Measurements from ENCODE around the gene INKA1.
"Not testable (repeated sequence)": the region's sequence is repeated elsewhere in the genome, so short reads cannot be mapped to it uniquely, and the experiment has no call there.

INKA1 gene

DNA sequence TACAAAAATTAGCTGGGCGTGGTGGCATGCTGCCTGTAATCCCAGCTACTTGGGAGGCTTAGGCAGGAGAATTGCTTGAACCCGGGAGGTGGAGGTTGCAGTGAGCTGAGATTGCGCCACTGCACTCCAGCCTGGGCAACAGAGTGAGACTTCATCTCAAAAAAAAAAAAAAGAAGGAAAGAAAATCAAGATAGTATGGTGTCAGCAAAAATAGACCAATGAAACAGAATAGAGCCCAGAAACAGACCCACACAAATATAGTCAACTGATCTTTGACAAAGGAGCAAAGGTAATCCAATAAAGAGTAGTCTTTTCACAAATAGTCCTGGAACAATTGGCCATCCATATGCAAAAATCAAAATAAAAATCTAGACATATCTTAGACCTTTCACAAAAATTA is 20.1 kb downstream of the INKA1 start:
- not testable (repeated sequence) for H3K4me1 ChIP-seq (ENCODE audit: control insufficient read depth, insufficient read depth, low read length); H3K9ac ChIP-seq (ENCODE audit: low read depth, low read length); H3K27me3 ChIP-seq (ENCODE audit: control insufficient read depth, insufficient read depth, low read length); H3K4me3 ChIP-seq (ENCODE audit: low read depth, low read length); H3K9me3 ChIP-seq (ENCODE audit: control insufficient read depth, insufficient read depth, low read length); H3K36me3 ChIP-seq (ENCODE audit: control insufficient read depth, insufficient read depth, low read length); H3K27ac ChIP-seq (ENCODE audit: low read depth, low read length)

DNA sequence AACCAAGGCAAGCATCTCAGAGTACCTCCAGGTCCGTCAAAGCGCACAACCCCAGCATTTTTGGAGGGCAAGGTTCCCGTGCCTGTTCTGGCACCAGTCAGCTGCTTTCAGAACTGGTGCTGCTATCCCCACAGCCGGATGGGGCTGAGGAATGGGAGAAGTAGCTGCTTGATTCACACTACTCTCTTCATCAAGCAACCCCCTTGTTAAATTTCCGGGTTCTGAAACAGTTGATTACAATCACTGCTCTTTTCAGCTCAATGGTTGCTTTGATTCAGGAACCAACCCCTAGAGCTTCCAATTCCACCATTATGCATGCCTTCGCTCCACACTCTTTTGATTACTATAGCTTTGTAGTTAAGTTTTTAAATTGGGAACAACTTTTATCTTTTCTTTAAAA is 23.0 kb downstream of the INKA1 start:
- Histone ChIP-seq H3K4me1 (ENCODE audit: control insufficient read depth, insufficient read depth, low read length) (no peaks in the 10 kb centered on the region), H3K27ac (ENCODE audit: low read depth, low read length) (no peak overlapping the region), H3K9me3 (ENCODE audit: control insufficient read depth, insufficient read depth, low read length) (no peaks in the 10 kb centered on the region), H3K4me3 (ENCODE audit: low read depth, low read length) (no peak overlapping the region), H3K9ac (ENCODE audit: low read depth, low read length) (no peak overlapping the region), H3K36me3 (ENCODE audit: control insufficient read depth, insufficient read depth, low read length) (peaks cover 30% of the 10 kb centered on the region), H3K27me3 (ENCODE audit: control insufficient read depth, insufficient read depth, low read length) (no peaks in the 10 kb centered on the region)

DNA sequence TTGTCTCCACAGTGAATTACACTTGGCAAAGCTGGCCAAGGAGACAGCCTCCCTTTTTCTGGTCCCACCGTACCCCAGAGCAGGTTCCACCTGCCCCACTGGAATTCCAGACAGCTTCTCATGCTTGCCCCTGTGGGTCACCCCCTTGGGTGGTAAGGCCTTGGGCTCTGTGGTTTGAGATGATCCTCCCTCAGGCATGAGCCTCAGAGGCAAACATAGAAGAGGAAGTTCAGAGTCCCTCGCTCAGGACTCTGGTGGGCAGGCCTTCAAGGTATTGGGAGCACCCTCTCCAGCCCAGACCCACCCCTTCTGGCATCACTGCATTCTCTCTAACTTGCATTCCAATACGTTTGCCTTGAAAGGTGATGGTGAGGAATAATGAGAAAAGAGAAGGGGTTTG is 28.3 kb downstream of the INKA1 start:
- no peak overlapping the region for H3K4me3 ChIP-seq (ENCODE audit: low read depth, low read length)
- H3K4me1 ChIP-seq (ENCODE audit: control insufficient read depth, insufficient read depth, low read length): no peaks in the 10 kb centered on the region
- no peaks in the 10 kb centered on the region for H3K9me3 ChIP-seq (ENCODE audit: control insufficient read depth, insufficient read depth, low read length)
- H3K9ac ChIP-seq (ENCODE audit: low read depth, low read length): no peak overlapping the region
- H3K27me3 ChIP-seq (ENCODE audit: control insufficient read depth, insufficient read depth, low read length): no peaks in the 10 kb centered on the region
- no peak overlapping the region for H3K27ac ChIP-seq (ENCODE audit: low read depth, low read length)
- H3K36me3 ChIP-seq (ENCODE audit: control insufficient read depth, insufficient read depth, low read length): peaks cover 66% of the 10 kb centered on the region

GRCh38 chr3:49839193-49839809 is 36.2 kb downstream of the INKA1 start:
- Histone ChIP-seq H3K9me3 (ENCODE audit: control insufficient read depth, insufficient read depth, low read length) (no peaks in the 10 kb centered on the region), H3K4me3 (ENCODE audit: low read depth, low read length) (no peak overlapping the region), H3K4me1 (ENCODE audit: control insufficient read depth, insufficient read depth, low read length) (no peaks in the 10 kb centered on the region), H3K27ac (ENCODE audit: low read depth, low read length) (no peak overlapping the region), H3K9ac (ENCODE audit: low read depth, low read length) (no peak overlapping the region), H3K36me3 (ENCODE audit: control insufficient read depth, insufficient read depth, low read length) (peaks cover 77% of the 10 kb centered on the region), H3K27me3 (ENCODE audit: control insufficient read depth, insufficient read depth, low read length) (no peaks in the 10 kb centered on the region)

DNA sequence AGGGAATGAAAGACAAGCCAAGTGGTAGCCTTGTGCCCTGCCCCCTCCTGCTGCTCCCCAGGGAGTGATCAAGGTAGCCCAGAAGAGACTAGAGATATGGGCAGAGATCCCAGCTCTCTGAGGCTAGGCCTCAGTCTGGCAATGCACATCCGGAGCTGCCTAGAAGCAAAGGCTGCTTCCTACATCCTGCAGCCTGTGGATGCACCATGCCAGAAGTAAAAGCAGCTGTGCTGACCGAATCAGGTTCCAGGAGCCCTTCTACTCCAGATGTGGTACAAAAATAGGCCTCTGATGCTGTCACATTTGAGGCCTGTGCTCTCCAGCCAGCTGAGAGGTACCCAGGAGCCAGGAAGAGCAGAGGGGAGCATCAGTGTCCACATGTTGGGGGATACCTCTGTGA is 37.3 kb downstream of the INKA1 start:
- peaks cover 78% of the 10 kb centered on the region for H3K36me3 ChIP-seq (ENCODE audit: control insufficient read depth, insufficient read depth, low read length)

GRCh38 chr3:49841126-49841696 is 38.1 kb downstream of the INKA1 start:
- Histone ChIP-seq H3K4me1 (ENCODE audit: control insufficient read depth, insufficient read depth, low read length) (no peaks in the 10 kb centered on the region), H3K9me3 (ENCODE audit: control insufficient read depth, insufficient read depth, low read length) (no peaks in the 10 kb centered on the region), H3K27me3 (ENCODE audit: control insufficient read depth, insufficient read depth, low read length) (no peaks in the 10 kb centered on the region), H3K36me3 (ENCODE audit: control insufficient read depth, insufficient read depth, low read length) (peaks cover 86% of the 10 kb centered on the region), H3K27ac (ENCODE audit: low read depth, low read length) (no peak overlapping the region), H3K9ac (ENCODE audit: low read depth, low read length) (no peak overlapping the region), H3K4me3 (ENCODE audit: low read depth, low read length) (no peak overlapping the region)

More for the DNA sequence above, 37.3 kb downstream of the INKA1 start:
- no peak overlapping the region for H3K4me3 ChIP-seq (ENCODE audit: low read depth, low read length)
- H3K27me3 ChIP-seq (ENCODE audit: control insufficient read depth, insufficient read depth, low read length): no peaks in the 10 kb centered on the region
- H3K4me1 ChIP-seq (ENCODE audit: control insufficient read depth, insufficient read depth, low read length): no peaks in the 10 kb centered on the region
- no peak overlapping the region for H3K9ac ChIP-seq (ENCODE audit: low read depth, low read length)
- H3K27ac ChIP-seq (ENCODE audit: low read depth, low read length): no peak overlapping the region
- no peaks in the 10 kb centered on the region for H3K9me3 ChIP-seq (ENCODE audit: control insufficient read depth, insufficient read depth, low read length)

DNA sequence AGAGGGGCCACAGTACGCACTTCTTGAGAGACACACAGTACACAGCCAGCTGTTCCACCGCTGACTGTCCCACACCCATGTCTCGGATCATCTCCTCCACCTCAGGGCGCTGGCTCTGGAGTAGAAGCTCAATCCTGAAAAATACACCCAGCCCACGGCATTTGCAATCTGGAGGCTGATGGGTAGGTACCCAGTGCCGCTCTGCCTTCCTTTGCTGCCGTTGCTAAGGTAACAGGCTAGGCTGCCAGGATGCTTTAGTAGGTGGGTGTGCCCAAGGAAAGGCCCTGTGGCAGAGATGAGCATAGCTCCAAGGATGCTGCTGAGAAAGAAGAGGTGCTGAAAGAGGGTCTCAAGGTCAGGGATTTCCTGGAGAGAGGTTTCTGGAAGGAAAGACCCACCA is 38.7 kb downstream of the INKA1 start:
- Histone ChIP-seq H3K4me3 (ENCODE audit: low read depth, low read length) (no peak overlapping the region), H3K4me1 (ENCODE audit: control insufficient read depth, insufficient read depth, low read length) (no peaks in the 10 kb centered on the region), H3K36me3 (ENCODE audit: control insufficient read depth, insufficient read depth, low read length) (peaks cover 86% of the 10 kb centered on the region), H3K9me3 (ENCODE audit: control insufficient read depth, insufficient read depth, low read length) (no peaks in the 10 kb centered on the region), H3K27me3 (ENCODE audit: control insufficient read depth, insufficient read depth, low read length) (no peaks in the 10 kb centered on the region), H3K9ac (ENCODE audit: low read depth, low read length) (no peak overlapping the region), H3K27ac (ENCODE audit: low read depth, low read length) (no peak overlapping the region)

DNA sequence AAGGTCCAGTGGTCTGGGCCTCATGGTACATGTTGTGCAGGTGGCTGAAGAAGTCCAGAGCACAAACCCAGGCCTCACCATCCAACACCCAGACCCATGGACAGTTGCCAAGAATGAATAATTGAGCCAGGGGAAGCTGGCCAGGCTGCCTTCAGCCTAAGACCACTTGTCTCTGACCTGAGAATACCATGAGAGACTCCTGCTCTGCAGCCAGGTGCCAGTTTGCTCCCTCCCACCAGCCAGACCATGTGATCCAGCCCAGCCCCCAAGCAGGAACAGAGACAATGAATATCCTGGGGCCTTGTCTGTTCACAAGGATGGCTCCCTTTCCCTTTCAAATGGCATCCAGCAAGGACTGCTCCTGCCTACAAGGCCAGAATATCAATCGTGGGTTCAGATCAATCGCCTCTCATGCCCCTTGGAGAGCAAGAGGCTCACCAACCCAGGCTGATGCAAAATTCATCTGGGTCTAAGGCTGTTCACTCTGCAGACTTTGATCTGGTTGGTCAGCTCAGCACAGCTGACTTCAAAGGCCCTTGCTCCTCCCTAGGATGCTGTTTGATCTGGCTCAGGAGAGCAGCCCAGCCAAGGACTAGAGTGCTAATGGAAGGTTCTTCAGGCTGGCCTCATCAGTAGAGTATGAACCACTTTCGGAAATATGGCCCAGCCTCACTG is 39.9 kb downstream of the INKA1 start:
- H3K9ac ChIP-seq (ENCODE audit: low read depth, low read length): no peak overlapping the region
- no peak overlapping the region for H3K27ac ChIP-seq (ENCODE audit: low read depth, low read length)
- peaks cover 85% of the 10 kb centered on the region for H3K36me3 ChIP-seq (ENCODE audit: control insufficient read depth, insufficient read depth, low read length)
- no peaks in the 10 kb centered on the region for H3K27me3 ChIP-seq (ENCODE audit: control insufficient read depth, insufficient read depth, low read length)
- no peaks in the 10 kb centered on the region for H3K9me3 ChIP-seq (ENCODE audit: control insufficient read depth, insufficient read depth, low read length)
- H3K4me1 ChIP-seq (ENCODE audit: control insufficient read depth, insufficient read depth, low read length): no peaks in the 10 kb centered on the region
- H3K4me3 ChIP-seq (ENCODE audit: low read depth, low read length): no peak overlapping the region

- no peaks in the 10 kb centered on the region for H3K27me3 ChIP-seq (ENCODE audit: control insufficient read depth, insufficient read depth, low read length)
- H3K4me1 ChIP-seq (ENCODE audit: control insufficient read depth, insufficient read depth, low read length): no peaks in the 10 kb centered on the region
- no peaks in the 10 kb centered on the region for H3K9me3 ChIP-seq (ENCODE audit: control insufficient read depth, insufficient read depth, low read length)
- no peak overlapping the region for H3K4me3 ChIP-seq (ENCODE audit: low read depth, low read length)
- peaks cover 78% of the 10 kb centered on the region for H3K36me3 ChIP-seq (ENCODE audit: control insufficient read depth, insufficient read depth, low read length)
- no peak overlapping the region for H3K27ac ChIP-seq (ENCODE audit: low read depth, low read length)
- H3K9ac ChIP-seq (ENCODE audit: low read depth, low read length): no peak overlapping the region
These were observed 41.6 kb downstream of the INKA1 start for GRCh38 chr3:49844464-49845183.

DNA sequence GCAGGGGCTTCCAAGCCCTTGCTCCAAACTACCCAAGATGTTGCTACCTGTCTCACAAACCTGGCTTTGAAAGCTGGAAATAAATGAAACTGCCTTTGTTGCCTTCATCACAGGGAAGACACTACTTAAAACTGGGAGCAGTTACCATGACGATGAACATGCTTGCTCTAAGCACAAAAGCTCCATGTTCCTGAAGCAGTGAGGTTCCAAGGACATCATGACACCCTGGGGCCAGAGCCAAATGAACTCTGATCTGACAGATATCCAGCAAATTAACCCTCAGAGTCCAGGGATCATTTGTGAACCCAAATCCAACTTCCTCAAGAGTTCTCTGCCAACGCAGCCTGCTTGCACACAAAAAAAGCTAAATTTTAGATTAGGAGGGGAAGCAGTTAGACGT is 42.6 kb downstream of the INKA1 start:
- no peaks in the 10 kb centered on the region for H3K4me1 ChIP-seq (ENCODE audit: control insufficient read depth, insufficient read depth, low read length)
- peaks cover 67% of the 10 kb centered on the region for H3K36me3 ChIP-seq (ENCODE audit: control insufficient read depth, insufficient read depth, low read length)
- no peaks in the 10 kb centered on the region for H3K27me3 ChIP-seq (ENCODE audit: control insufficient read depth, insufficient read depth, low read length)
- H3K27ac ChIP-seq (ENCODE audit: low read depth, low read length): no peak overlapping the region
- H3K9me3 ChIP-seq (ENCODE audit: control insufficient read depth, insufficient read depth, low read length): no peaks in the 10 kb centered on the region
- H3K9ac ChIP-seq (ENCODE audit: low read depth, low read length): no peak overlapping the region
- H3K4me3 ChIP-seq (ENCODE audit: low read depth, low read length): no peak overlapping the region
